SU-DHL-6 (cell line): ENCODE results near the gene POLR2E.

Source experiments
- H2AFZ ChIP-seq: fragments of 200-600 bp; sonication (generic); 2 replicates; pipeline ENCODE4 v1.6.1; 2014; ENCODE audit warnings: low read depth, mild to moderate bottlenecking, moderate library complexity, mixed read lengths, antibody characterized with exemption, low read length; ENCODE audit not compliant: severe bottlenecking
- H3F3A ChIP-seq: fragments of 200-600 bp; shearing (Covaris generic); 2 replicates; pipeline ENCODE4 v1.6.0; 2016; ENCODE audit warnings: antibody characterized with exemption, mild to moderate bottlenecking; ENCODE audit not compliant: insufficient read depth
- H3K27ac ChIP-seq: fragments of 200-600 bp; sonication (generic); 2 replicates; pipeline ENCODE4 v1.5.1; 2016; ENCODE audit warnings: low read depth, mild to moderate bottlenecking, low read length, moderate library complexity, mixed read lengths
- H3K27me3 ChIP-seq: fragments of 200-600 bp; sonication (generic), shearing (Covaris generic); 2 replicates; pipeline ENCODE4 v1.6.0; 2014; ENCODE audit warnings: mild to moderate bottlenecking, low read length
- H3K36me3 ChIP-seq: fragments of 200-600 bp; sonication (generic); 2 replicates; pipeline ENCODE4 v1.6.1; 2014; ENCODE audit warnings: mild to moderate bottlenecking, low read length, mixed read lengths
- H3K4me2 ChIP-seq: fragments of 300-600, 200-600 bp; shearing (Covaris generic), sonication (generic); 2 replicates; pipeline ENCODE4 v1.6.0; 2014; ENCODE audit warnings: low read length, low read depth, mild to moderate bottlenecking; ENCODE audit not compliant: poor library complexity, severe bottlenecking
- H3K4me3 ChIP-seq: fragments of 200-600 bp; sonication (generic); 2 replicates; pipeline ENCODE4 v1.5.1; 2014; ENCODE audit warnings: antibody characterized with exemption, low read length, mild to moderate bottlenecking, mixed read lengths; ENCODE audit not compliant: insufficient read depth, poor library complexity, severe bottlenecking
- H3K79me2 ChIP-seq: fragments of 200-600 bp; sonication (generic); 2 replicates; pipeline ENCODE4 v1.6.1; 2014; ENCODE audit warnings: mild to moderate bottlenecking, low read length, moderate library complexity; ENCODE audit not compliant: insufficient read depth
- H3K9ac ChIP-seq: fragments of 200-600 bp; sonication (generic); 2 replicates; pipeline ENCODE4 v1.7.0; 2014; ENCODE audit warnings: mild to moderate bottlenecking, low read length
- H3K9me2 ChIP-seq: fragments of 200-600 bp; sonication (generic); replicated peaks from 2 replicates; pipeline ENCODE4 v1.6.1; 2014; ENCODE audit warnings: low read length; ENCODE audit not compliant: insufficient read depth
- H3K9me3 ChIP-seq: fragments of 200-600 bp; sonication (generic); 2 replicates; pipeline ENCODE4 v1.6.1; 2014; ENCODE audit warnings: low read length, mixed read lengths; ENCODE audit not compliant: insufficient read depth
- H4K20me1 ChIP-seq: fragments of 200-600 bp; sonication (generic); 2 replicates; pipeline ENCODE4 v1.6.1; 2014; ENCODE audit warnings: low read depth, mild to moderate bottlenecking, antibody characterized with exemption, low read length, moderate library complexity, mixed read lengths
- CTCF ChIP-seq: fragments of 200-600 bp; sonication (generic); IDR thresholded peaks from one replicate; pipeline ENCODE4 v1.5.1; 2017; ENCODE audit warnings: antibody characterized with exemption, mild to moderate bottlenecking, low read length, moderate library complexity; ENCODE audit not compliant: insufficient read depth, poor library complexity, severe bottlenecking
- EZH2phosphoT487 ChIP-seq: fragments of 200-600 bp; sonication (generic), shearing (Covaris generic); conservative IDR thresholded peaks from 2 replicates; pipeline ENCODE4 v1.6.1; 2018; ENCODE audit warnings: mild to moderate bottlenecking, antibody characterized with exemption, low read length, moderate library complexity, mixed read lengths

The POLR2E gene

GRCh38 chr19:1057176-1057855, 37.9 kb downstream of the POLR2E start:
- Histone ChIP-seq H3K4me3 (no peak overlapping the region), H3K36me3 (no peaks in the 10 kb centered on the region), H4K20me1 (no peaks in the 10 kb centered on the region), H2AFZ (no peak overlapping the region), H3K9me3 (no peaks in the 10 kb centered on the region), H3K9me2 (no peaks in the 10 kb centered on the region), H3F3A (0 out of 2 replicates have a peak, but pooled peaks cover 7% of the 10 kb centered on the region), H3K79me2 (no peaks in the 10 kb centered on the region), H3K27ac (no peak overlapping the region), H3K9ac (no peak overlapping the region), H3K4me2 (no peak overlapping the region), H3K27me3 (no peaks in the 10 kb centered on the region)
- TF ChIP-seq CTCF (peak; percentile 35), EZH2phosphoT487 (no peak)

GRCh38 chr19:1055886-1056620, 39.1 kb downstream of the POLR2E start:
- Histone ChIP-seq H3K9me3 (no peaks in the 10 kb centered on the region), H3K4me3 (no peak overlapping the region), H3K36me3 (no peaks in the 10 kb centered on the region)

GRCh38 chr19:1055028-1055425, 40.1 kb downstream of the POLR2E start:
- Histone ChIP-seq H3K9ac (no peak overlapping the region), H4K20me1 (no peaks in the 10 kb centered on the region), H3K79me2 (no peaks in the 10 kb centered on the region), H3K27ac (no peak overlapping the region), H3K4me3 (no peak overlapping the region), H3K27me3 (no peaks in the 10 kb centered on the region), H2AFZ (no peak overlapping the region), H3K9me3 (no peaks in the 10 kb centered on the region), H3K36me3 (no peaks in the 10 kb centered on the region), H3K4me2 (no peak overlapping the region), H3F3A (0 out of 2 replicates have a peak, but pooled peaks cover 7% of the 10 kb centered on the region), H3K9me2 (no peaks in the 10 kb centered on the region)
- TF ChIP-seq CTCF (no peak), EZH2phosphoT487 (no peak)

More at GRCh38 chr19:1055886-1056620, 39.1 kb downstream of the POLR2E start:
- Histone ChIP-seq H3K27me3 (no peaks in the 10 kb centered on the region), H2AFZ (no peak overlapping the region), H3K9ac (no peak overlapping the region), H3K4me2 (no peak overlapping the region), H4K20me1 (no peaks in the 10 kb centered on the region), H3K27ac (no peak overlapping the region), H3K9me2 (no peaks in the 10 kb centered on the region), H3F3A (0 out of 2 replicates have a peak, but pooled peaks cover 7% of the 10 kb centered on the region), H3K79me2 (no peaks in the 10 kb centered on the region)
- TF ChIP-seq EZH2phosphoT487 = no peak
- no peak for TF ChIP-seq CTCF
